Measurements from ENCODE around the gene ICE2. TPM values are rescaled to one million over a fixed set of nuclear protein-coding genes. Genes with fewer than 3 reads are reported as not detected.

Gene ICE2
- polyA plus RNA-seq, 1 of the 3 experiments (the other 2 are of a cell fraction), result 19.0 TPM

- DNase-seq, result no peak
- POLR2A ChIA-PET, result no interaction called here
- H3K36me3 ChIP-seq (replicated peaks in 1 of 2; ENCODE audit: control insufficient read depth in 1 of 2, insufficient read depth in 2 of 2, low read length in 1 of 2), result peaks cover 52 to 71% of the 10 kb centered on the region in 2 experiments
Measured at GRCh38 chr15:60374209-60374608, 104.7 kb downstream of the ICE2 start.

GRCh38 chr15:60373745-60374144 is 105.2 kb downstream of the ICE2 start:
- Histone ChIP-seq H3K27me3 (ENCODE audit: insufficient read depth) (no peaks in the 10 kb centered on the region), H3K36me3 (replicated peaks in 1 of 2; ENCODE audit: control insufficient read depth in 1 of 2, insufficient read depth in 2 of 2, low read length in 1 of 2) (peaks cover 55 to 72% of the 10 kb centered on the region in 2 experiments), H3K79me2 (ENCODE audit: insufficient read depth) (peaks cover 89% of the 10 kb centered on the region), H4K20me1 (ENCODE audit: insufficient read depth) (peaks cover 34% of the 10 kb centered on the region), H3K4me1 (ENCODE audit: control insufficient read depth in 1 of 2, insufficient read depth in 2 of 2, low read depth in 1 of 2, low read length in 1 of 2) (peaks cover 17 to 87% of the 10 kb centered on the region in 2 experiments), H3K9ac (peak overlapping the region; percentile 84), H3K4me2 (peak overlapping the region; percentile 50), H3F3A (replicated peaks; ENCODE audit: insufficient read depth) (peaks cover 94% of the 10 kb centered on the region), H3K27ac (ENCODE audit: low read depth in 2 of 2, low read length in 1 of 2) (peak overlapping the region; percentile 84 to 99), H3K4me3 (ENCODE audit: low read depth in 2 of 2, low read length in 1 of 2) (no peak overlapping the region), H3K9me2 (no peaks in the 10 kb centered on the region), H3K9me3 (no peaks in the 10 kb centered on the region), H2AFZ (ENCODE audit: low read depth) (no peak overlapping the region)
- WGBS (ENCODE audit: low lambda C conversion rate), result 77% methylated on average over 2 of the region's 2 CpGs
- TF ChIP-seq YY1 (IDR thresholded peaks at IDR 0.05; ENCODE audit: low read depth), result no peak
- 0 out of 2 replicates have a peak, but pooled peaks have one; percentile 43 for TF ChIP-seq POLR2AphosphoS5 (IDR thresholded peaks at IDR 0.05; ENCODE audit: low read depth, low read length)
- TF ChIP-seq SIN3A (IDR thresholded peaks at IDR 0.05; ENCODE audit: borderline replicate concordance, low read depth, low read length), result no peak
- TF ChIP-seq RCOR1 (IDR thresholded peaks at IDR 0.05; ENCODE audit: low read length), result no peak
- ChIA-PET POLR2A (no interaction called here), CTCF (interaction anchor here (1.1 to 1.8 kb wide), 6 partner anchors 12 to 96 kb away, joined by 3 to 9 read pairs (median 5); no protein-coding TSS in a partner anchor)
- DNase-seq, result no peak

More at GRCh38 chr15:60374209-60374608, 104.7 kb downstream of the ICE2 start:
- Histone ChIP-seq H3K9me2 (no peaks in the 10 kb centered on the region), H3K4me3 (ENCODE audit: low read depth in 2 of 2, low read length in 1 of 2) (no peak overlapping the region), H3K4me2 (peak overlapping the region; percentile 50), H3K9ac (peak overlapping the region; percentile 84), H4K20me1 (ENCODE audit: insufficient read depth) (peaks cover 36% of the 10 kb centered on the region), H3K79me2 (ENCODE audit: insufficient read depth) (peaks cover 89% of the 10 kb centered on the region), H3F3A (replicated peaks; ENCODE audit: insufficient read depth) (peaks cover 94% of the 10 kb centered on the region), H3K9me3 (no peaks in the 10 kb centered on the region), H3K27ac (ENCODE audit: low read depth in 2 of 2, low read length in 1 of 2) (peak overlapping the region; percentile 84 to 99), H3K4me1 (ENCODE audit: control insufficient read depth in 1 of 2, insufficient read depth in 2 of 2, low read depth in 1 of 2, low read length in 1 of 2) (peaks cover 17 to 88% of the 10 kb centered on the region in 2 experiments), H3K27me3 (ENCODE audit: insufficient read depth) (no peaks in the 10 kb centered on the region), H2AFZ (ENCODE audit: low read depth) (no peak overlapping the region)
- 15% methylated on average over 4 of the region's 4 CpGs for WGBS (ENCODE audit: low lambda C conversion rate)
- CTCF ChIA-PET, result interaction anchor here (1.1 to 1.8 kb wide), 6 partner anchors 12 to 95 kb away, joined by 3 to 9 read pairs (median 5); no protein-coding TSS in a partner anchor
- TF ChIP-seq EP300 (IDR thresholded peaks at IDR 0.05; ENCODE audit: borderline replicate concordance in 1 of 2, low read depth in 1 of 2, low read length in 1 of 2), result no peak
- TF ChIP-seq FOSL2 (IDR thresholded peaks at IDR 0.05; ENCODE audit: borderline replicate concordance, low read depth), result no peak

GRCh38 chr15:60373327-60373726 is 105.6 kb downstream of the ICE2 start:
- no peak for DNase-seq
- Histone ChIP-seq H2AFZ (ENCODE audit: low read depth) (no peak overlapping the region), H3K4me3 (ENCODE audit: low read depth in 2 of 2, low read length in 1 of 2) (no peak overlapping the region), H3K9ac (peak overlapping the region; percentile 84), H3K9me2 (no peaks in the 10 kb centered on the region), H3F3A (replicated peaks; ENCODE audit: insufficient read depth) (peaks cover 94% of the 10 kb centered on the region), H3K79me2 (ENCODE audit: insufficient read depth) (peaks cover 89% of the 10 kb centered on the region), H3K27ac (ENCODE audit: low read depth in 2 of 2, low read length in 1 of 2) (peak overlapping the region; percentile 84 to 99), H3K4me2 (peak overlapping the region; percentile 50), H3K4me1 (ENCODE audit: control insufficient read depth in 1 of 2, insufficient read depth in 2 of 2, low read depth in 1 of 2, low read length in 1 of 2) (peaks cover 17 to 86% of the 10 kb centered on the region in 2 experiments), H4K20me1 (ENCODE audit: insufficient read depth) (peaks cover 34% of the 10 kb centered on the region), H3K36me3 (replicated peaks in 1 of 2; ENCODE audit: control insufficient read depth in 1 of 2, insufficient read depth in 2 of 2, low read length in 1 of 2) (peaks cover 57 to 72% of the 10 kb centered on the region in 2 experiments), H3K27me3 (ENCODE audit: insufficient read depth) (no peaks in the 10 kb centered on the region), H3K9me3 (no peaks in the 10 kb centered on the region)
- 40% methylated on average over 1 of the region's 3 CpGs for whole genome bisulfite sequencing (ENCODE audit: low lambda C conversion rate)
- ChIA-PET CTCF (interaction anchor here (1.1 to 1.8 kb wide), 4 partner anchors 11 to 96 kb away, joined by 3 to 9 read pairs (median 5); no protein-coding TSS in a partner anchor), POLR2A (no interaction called here)
- TF ChIP-seq USF2 (IDR thresholded peaks at IDR 0.05; ENCODE audit: borderline replicate concordance, low read depth, low read length), result no peak
- no peak for TF ChIP-seq RCOR1 (IDR thresholded peaks at IDR 0.05; ENCODE audit: low read length)
- TF ChIP-seq ZBTB33 (IDR thresholded peaks at IDR 0.05; ENCODE audit: borderline replicate concordance, low read depth), result no peak
- TF ChIP-seq ELF1 (IDR thresholded peaks at IDR 0.05), result no peak
- TF ChIP-seq YY1 (IDR thresholded peaks at IDR 0.05; ENCODE audit: low read depth), result no peak
- no peak for TF ChIP-seq CHD2 (IDR thresholded peaks at IDR 0.05; ENCODE audit: low read length, partially characterized antibody)
- no peak for TF ChIP-seq TEAD4 (IDR thresholded peaks at IDR 0.05; ENCODE audit: borderline replicate concordance, insufficient read depth)
- no peak for TF ChIP-seq RAD21 (IDR thresholded peaks at IDR 0.05; ENCODE audit: low read length)
- TF ChIP-seq PBX3 (IDR thresholded peaks at IDR 0.05), result no peak
- TF ChIP-seq EZH2phosphoT487 (IDR thresholded peaks at IDR 0.05; ENCODE audit: borderline replicate concordance, low read depth), result no peak
- no peak for TF ChIP-seq SIN3A (IDR thresholded peaks at IDR 0.05; ENCODE audit: borderline replicate concordance, low read depth, low read length)
- TF ChIP-seq FOXM1 (IDR thresholded peaks at IDR 0.05; ENCODE audit: low read depth), result no peak
- TF ChIP-seq FOSL2 (IDR thresholded peaks at IDR 0.05; ENCODE audit: borderline replicate concordance, low read depth), result no peak
- TF ChIP-seq RXRA (IDR thresholded peaks at IDR 0.05; ENCODE audit: borderline replicate concordance, low read depth), result no peak
- TF ChIP-seq MXI1 (IDR thresholded peaks at IDR 0.05; ENCODE audit: low read depth, low read length), result no peak
